ENCODE data around the gene C1orf105.
"Not testable (repeated sequence)": the region's sequence is repeated elsewhere in the genome, so short reads cannot be mapped to it uniquely, and the experiment has no call there.

C1orf105 gene

DNA sequence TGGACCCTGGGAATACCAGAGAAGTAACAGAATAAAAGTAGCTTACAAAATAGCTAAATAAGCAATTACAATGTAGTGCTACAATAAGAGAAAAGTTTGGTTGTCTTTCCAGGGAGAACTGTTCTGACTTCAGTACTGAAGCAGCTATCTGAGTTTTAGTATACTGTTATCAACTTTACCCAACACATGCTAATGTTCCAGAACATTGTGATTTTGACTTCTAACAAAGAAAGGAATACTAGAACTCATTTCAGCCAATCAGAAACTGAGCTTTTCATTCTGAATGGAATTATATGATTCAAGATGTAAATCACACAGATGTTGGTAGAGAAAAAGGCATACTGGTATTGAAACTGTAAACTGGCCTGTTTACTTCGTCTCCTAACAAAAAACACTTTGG, at the start of gene C1orf105:
Gene C1orf105, plus strand, starts transcription at position 301 of the 400 bp plus-strand sequence. CDS start 201 bp downstream, outside the sequence.
- no peak for DNase-seq

DNA sequence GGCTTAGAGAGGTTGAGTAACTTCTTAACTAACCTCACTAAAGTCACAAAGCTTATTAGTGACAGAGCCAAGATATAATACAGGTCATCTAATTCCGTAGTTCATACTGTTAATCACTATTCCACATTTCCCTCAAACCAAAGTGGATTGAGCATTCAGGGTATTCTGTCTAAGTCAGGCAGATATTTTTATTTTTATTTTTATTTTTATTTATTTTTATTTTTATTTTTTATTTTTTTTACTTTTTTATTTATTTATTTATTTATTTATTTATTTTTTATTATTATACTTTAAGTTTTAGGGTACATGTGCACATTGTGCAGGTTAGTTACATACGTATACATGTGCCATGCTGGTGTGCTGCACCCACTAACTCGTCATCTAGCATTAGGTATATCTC, 48.8 kb upstream of the C1orf105 start:
- DNase-seq: not testable (repeated sequence)

DNA sequence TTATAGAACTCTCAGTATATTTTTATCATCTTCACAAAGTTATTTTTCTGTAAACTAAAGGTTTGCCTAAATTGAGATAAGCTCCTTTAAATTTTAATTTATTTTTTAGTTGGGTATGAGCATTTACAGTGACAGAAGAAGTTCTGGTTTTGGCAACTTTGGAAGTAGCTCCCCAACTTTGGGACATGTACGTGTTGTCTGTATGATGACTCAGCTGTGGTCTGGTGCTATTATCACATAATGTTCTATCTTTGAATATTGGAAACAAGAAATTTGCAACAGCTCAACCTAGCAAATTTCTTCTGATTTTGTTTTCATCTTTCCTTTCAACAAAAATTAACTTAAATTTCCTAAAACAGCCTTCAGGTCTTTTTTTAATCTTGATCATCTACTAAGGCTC, 46.6 kb upstream of the C1orf105 start:
- no peak for DNase-seq

DNA sequence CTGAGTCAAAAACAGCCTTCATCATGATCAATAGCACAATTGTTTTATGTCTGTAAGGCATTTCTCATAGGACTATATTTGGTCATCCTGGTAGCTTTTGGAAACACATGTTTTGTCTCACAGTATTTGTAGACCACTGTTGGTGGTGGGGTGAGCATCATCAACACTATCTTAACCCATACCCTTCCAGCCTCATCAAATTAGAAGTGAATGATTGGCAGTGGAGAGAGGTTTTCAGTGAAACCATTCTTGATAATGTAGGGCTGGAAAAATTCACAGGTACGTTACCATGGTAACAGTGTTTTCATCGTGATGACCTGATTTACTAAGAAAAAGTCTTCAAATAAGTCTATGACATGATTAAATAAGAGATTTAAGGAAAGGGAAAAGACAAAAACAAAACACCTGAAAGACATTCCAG, 45.3 kb upstream of the C1orf105 start:
- DNase-seq: no peak

DNA sequence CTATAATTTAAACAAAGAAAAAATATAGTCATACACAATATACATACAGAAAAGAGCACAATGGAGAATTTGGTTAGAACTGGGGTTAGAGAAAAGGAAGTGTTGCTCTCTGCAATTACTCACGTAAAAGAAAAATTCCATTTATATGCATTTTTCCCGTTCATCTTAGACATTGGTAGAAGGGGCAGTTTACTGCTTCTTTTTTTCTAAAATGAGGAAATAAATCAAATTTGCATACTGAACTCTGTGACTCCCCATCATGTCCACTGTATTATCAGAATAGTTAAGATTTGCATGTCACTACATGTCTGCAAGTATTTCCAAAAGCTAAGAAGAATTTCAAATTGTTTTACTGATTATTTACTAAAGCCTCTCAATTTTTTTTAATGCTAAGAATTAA, 44.1 kb upstream of the C1orf105 start:
- DNase-seq: no peak

DNA sequence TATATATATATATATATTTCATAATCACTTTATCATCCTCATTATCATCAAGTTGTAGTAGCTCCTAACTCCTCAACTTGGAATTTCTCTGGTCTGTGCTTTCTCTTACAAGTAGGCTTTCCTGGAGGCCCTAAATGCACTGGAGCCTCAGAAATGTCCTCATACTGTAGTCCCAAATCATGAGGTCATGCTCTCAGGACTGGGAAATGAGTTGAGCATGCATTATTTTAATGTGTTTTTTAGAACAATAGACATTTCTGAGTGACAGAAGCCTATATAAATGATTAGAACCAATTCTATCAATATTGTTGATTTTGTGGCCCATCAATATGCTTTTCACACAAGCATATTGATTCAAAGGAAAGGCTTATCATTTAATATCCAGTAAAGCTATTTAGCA, 42.9 kb upstream of the C1orf105 start:
- no peak for DNase-seq

- DNase-seq: no peak
These were observed 42.2 kb upstream of the C1orf105 start for GRCh38 chr1:172378109-172378760.

- DNase-seq: no peak
These were observed 39.8 kb upstream of the C1orf105 start for GRCh38 chr1:172380441-172381244.

DNA sequence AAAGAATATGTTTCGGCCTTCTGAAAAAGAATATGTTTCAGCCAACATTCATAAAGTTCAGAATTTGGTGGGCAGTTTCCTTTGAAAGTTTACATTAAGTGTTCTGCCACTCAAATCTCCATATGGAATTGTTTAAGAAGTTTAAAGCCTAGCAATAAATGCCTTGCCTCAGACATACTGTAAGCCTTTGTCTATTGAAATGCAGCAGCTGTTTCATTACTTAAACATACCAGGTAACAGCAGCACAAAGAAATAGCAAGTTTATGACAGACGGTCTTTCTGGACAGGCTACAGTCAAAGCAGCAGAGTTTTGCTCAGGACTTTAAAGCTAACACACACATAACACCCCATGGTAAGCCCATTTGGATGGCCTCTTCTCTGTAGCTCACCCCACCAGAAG, 38.5 kb upstream of the C1orf105 start:
- no peak for DNase-seq

DNA sequence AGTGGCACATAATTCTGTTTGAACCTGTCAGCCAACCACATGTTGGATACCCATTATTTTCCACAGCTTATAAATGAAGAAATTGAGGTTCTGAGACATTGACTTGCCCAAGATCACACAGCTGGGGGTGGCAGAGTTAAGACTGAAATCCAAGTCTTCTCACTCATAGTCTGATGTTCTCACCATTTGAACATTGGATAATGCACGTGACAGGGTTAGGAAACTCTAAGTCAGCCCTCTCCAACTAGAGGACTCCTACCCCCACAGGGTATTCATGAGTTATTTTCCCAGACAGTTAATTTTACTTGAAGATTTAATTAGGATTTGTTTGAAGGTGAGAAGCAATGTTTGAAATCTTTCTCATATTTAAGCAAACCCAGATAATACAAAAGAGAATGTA, 38.1 kb upstream of the C1orf105 start:
- no peak for DNase-seq

GRCh38 chr1:172382990-172383389, 37.5 kb upstream of the C1orf105 start:
- no peak for DNase-seq

- no peak for DNase-seq
These were observed 36.9 kb upstream of the C1orf105 start for GRCh38 chr1:172383536-172383935.

DNA sequence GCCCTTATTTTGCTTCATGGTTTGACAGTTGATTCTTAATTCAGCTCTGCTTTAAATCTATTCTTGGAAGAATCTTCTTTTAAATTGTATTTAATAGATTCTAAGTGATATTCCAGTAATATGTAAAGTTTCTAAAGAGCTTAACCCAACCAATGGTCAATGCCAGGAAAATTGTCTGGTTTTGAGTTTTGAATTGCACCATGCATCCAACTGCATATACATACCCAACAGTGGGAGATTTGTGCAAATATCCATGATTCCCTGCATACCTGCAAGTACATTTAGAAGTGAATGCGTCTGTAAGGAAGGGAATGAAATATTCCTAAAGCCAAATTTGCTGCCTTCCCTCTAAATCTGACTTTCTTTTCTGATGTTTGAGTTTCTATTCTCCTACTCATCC, 35.8 kb upstream of the C1orf105 start:
- no peak for DNase-seq

DNA sequence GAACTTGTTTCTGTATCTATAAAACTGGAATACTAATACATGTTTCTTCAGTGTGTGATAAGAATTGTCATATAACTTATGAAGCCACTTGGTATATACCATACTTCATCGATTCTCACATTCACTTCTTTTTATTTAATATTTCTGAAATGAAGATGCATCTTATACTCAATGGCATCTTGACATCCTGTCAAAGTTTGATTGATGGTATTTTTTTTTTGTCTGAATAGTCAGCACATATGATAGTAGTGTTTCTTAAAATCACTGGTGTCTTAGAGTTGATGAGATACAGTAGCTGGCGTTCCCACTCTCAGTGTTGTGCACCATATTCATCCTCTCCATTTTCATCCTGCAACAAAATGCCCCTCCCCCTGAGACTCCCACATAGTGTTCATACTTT, 34.4 kb upstream of the C1orf105 start:
- DNase-seq: no peak

DNA sequence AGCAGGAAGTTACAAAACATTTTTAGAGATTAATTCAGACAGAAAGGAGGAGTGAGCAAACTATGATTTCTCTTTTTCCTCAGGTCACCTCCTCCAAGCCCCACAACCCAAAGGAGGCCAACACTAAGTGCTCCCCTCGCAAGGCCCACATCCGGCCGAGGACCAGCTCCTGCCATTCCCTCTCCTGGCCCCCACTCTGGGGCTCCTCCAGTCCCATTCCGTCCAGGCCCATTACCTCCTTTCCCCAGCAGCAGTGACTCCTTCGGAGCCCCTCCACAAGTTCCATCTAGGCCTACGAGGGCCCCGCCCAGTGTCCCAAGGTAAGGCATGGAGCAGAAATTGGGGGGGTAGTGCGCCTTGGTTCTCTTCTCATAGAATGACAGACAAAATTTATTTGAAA, 32.0 kb upstream of the C1orf105 start:
- no peak for DNase-seq

GRCh38 chr1:172390301-172390682, 30.2 kb upstream of the C1orf105 start:
- DNase-seq: no peak

DNA sequence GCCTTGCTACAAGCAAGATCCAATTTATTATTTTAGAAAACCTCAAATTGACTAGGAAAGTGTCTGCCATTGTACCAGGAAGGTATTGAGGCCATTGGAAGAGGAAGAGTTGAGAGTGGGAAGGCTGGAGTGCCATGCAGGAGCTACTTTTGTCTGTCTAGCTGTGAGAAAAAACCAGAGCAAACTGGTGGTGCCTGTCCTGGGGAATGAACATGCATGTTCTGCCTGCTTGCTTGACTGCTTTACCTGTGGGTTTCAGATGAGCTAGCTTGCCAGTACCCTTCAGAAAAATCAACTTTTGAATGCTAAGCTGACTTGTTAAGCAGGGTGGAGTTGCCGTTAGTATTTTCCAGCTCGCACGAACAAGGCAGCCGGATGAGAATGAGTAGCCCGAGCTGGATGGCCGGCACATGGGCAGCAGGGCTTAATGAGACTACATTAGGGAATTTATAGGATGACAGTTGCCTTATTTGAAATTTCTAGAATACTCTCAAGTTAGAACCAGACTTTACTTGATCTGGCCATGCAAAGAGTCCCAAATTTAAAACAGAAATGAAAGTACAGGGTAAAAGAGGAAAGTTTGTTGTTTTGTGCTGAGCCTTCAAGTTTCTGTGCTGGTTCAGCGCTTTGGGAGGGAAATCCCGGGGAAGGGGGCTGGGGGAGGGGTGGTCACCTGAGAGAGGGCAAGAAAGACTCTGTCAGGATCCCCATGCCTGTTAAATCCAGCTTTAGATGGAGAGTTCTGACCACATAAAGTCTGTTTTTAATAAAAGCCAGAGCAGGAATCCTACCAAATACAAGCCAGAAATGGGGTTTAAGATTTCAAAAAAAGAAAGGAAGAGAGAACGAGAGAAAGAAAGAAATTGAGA, 29.6 kb upstream of the C1orf105 start:
- no peak for DNase-seq

DNA sequence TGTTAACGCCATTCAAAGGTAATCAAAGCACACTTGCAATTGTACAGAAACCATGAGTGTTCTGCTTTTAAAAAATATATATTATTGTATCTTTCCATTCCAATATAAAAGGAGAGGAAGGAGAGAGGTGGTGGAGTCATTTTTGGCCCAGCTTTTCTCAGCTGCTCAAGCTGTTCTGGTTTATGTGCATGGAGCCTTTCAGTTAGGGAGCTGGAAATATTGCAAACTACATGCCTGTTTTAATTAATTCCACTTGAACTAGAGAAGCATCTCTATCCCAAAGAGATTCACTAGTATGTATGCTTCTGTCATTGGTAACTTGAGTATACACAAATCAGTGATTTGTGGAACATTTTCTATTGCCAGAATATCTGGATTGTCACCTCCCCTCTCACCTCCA, 28.5 kb upstream of the C1orf105 start:
- no peak for DNase-seq

DNA sequence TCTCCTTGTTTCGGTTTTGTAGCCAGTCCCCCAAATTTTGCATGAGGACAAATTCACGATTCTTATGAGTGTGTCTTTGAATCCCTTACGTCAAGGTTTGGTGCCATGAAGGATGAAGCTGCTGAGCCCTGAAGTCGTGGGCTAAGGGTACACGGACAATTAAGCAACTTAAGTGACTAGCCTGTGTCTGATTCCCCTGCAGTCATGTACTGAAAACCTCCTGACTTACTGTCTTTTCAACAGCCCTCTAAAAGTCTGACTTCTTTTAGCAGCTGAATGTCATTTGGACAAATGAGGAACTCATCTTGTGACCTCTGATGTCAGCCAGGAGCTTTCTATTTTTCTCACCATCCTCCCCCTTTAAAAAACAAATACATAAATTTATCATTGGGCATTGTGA, 27.1 kb upstream of the C1orf105 start:
- no peak for DNase-seq

GRCh38 chr1:172394141-172394751, 26.2 kb upstream of the C1orf105 start:
- DNase-seq: peak; percentile 45

- DNase-seq: no peak
These were observed 25.7 kb upstream of the C1orf105 start for GRCh38 chr1:172394811-172395210.

GRCh38 chr1:172395576-172395975, 24.9 kb upstream of the C1orf105 start:
- DNase-seq: no peak

DNA sequence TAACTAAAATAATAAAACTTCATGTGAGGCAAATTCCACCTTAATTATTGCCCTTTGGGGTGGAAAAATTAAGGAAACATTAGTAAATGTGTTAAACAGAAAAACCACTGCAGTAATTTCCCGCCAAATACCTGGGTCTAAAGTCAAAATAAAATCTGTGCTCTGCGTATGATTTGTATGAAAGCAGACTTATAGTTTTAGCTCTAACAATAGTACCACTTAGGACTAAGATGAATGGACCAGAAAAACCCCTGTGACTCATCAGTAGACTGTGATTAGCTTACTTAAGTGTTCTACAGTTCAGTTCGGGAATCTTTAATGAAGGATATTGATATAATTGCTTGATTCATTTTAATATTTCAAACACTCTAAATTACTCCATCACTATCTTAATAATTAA, 23.3 kb upstream of the C1orf105 start:
- no peak for DNase-seq
